DMS114 treated with DMSO at 0.1 percent for 48 hours (cell line): Measurements from ENCODE around the gene MTHFSD.
A peak's percentile ranks its signal among the peaks of the same experiment; 100 is the strongest.

Source experiments
- DNase-seq: peaks from one replicate; lab custom pipeline; 2025; ENCODE audit not compliant: unreplicated experiment; lab: John Stamatoyannopoulos, UW

The MTHFSD gene

GRCh38 chr16:86504315-86505184 is 50.5 kb downstream of the MTHFSD start:
- DNase-seq, result no peak

DNA sequence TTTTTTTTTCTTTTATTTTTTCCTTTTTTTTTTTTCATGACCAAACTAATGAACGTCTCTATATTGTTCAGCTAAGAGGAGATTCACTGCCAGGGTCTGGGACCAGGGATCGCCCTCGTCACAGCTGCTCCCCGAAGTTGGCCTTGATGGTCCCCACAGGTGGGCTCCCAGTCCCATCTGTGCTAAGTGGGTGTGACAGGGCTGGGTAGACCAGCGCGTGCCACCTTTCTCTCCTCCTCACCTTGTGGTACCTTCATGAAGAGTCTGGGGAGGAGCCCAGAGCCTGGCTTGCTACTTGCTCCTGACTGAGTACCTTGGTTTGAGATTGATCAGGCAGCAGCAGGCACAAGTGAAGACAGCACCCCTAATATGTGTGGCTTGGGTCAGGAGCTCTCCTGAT is 51.2 kb downstream of the MTHFSD start:
- no peak for DNase-seq

GRCh38 chr16:86502856-86503748 is 51.9 kb downstream of the MTHFSD start:
- no peak for DNase-seq

GRCh38 chr16:86501989-86502855 is 52.8 kb downstream of the MTHFSD start:
- DNase-seq, result no peak

DNA sequence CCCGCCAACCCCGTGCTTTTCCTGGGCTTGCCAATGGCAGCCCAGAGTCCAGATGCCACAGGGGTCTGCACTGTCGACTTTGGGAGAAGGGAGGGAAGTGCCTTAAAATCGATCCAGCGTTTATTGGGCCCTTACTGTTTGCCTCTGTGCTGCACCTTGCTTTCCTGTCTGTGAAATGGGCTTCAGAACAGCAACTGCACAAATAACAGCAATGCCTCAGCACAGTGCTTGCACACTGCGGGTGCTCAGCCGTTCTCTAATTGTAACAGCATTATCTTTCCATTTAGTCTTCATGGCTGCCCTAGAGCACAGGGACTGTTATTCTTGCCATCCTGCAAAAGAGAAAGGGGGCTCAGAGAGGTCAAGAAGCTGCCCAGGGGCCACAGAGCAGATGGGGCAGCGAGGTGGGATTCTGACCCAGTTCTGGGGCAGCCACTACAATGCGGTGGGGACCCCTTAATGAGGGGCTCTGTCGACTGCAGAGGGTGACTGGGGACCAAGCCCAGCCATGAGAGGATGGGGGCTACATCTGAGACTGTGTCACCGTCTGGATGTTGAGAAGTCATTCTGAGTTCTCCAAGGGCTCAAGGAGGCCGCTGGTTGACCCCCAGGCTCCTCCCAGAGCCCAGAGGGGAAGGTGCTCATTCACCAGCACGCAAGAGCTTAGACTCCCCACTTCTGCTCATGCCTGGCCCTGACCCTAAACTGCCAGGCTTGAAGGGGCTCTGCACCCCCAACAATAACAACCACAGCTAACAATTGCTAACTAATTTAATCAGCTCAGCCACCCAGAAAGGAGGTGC is 54.1 kb downstream of the MTHFSD start:
- no peak for DNase-seq

DNA sequence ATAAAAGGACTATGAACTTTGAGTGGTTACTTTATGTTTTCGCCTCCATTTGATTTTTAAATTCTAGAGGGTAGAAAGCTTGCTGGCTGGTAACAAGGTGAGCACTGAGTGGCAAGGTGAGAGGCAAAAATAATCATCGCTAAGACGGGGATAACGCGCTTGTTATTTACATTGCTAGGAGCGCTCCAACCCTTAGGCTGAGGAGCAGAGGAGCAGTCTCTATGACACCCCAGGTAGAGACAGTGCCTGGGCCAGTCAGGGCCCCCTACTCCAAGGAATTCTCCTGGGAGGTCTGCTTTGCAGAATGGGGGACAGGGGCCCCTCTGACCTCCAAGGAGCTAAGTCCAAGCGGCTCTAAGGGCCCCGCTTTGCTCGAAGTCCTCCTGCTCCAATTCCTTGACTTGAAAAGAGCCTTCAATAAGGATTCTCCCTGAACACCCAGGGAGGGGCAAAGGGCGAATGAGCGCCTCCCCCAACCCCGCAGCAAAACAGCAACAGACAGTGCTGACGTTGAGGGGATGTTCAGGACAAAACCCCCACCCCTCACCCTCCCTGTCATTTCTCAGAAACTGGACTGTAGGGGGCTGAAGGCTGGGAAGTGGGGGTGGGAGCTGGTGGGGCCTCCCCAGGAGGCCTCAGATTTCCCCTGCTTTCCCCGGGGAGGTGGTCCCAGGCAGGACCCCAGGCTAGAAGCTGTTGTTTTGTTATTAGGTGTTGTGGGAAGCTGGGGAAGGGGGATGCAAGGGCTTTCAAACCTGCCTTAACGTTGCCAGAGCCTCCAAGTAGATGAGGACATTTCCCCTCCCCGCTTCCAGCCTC is 54.9 kb downstream of the MTHFSD start:
- DNase-seq, result no peak

- DNase-seq, result no peak
Observed at GRCh38 chr16:86499440-86499786, 55.6 kb downstream of the MTHFSD start.

DNA sequence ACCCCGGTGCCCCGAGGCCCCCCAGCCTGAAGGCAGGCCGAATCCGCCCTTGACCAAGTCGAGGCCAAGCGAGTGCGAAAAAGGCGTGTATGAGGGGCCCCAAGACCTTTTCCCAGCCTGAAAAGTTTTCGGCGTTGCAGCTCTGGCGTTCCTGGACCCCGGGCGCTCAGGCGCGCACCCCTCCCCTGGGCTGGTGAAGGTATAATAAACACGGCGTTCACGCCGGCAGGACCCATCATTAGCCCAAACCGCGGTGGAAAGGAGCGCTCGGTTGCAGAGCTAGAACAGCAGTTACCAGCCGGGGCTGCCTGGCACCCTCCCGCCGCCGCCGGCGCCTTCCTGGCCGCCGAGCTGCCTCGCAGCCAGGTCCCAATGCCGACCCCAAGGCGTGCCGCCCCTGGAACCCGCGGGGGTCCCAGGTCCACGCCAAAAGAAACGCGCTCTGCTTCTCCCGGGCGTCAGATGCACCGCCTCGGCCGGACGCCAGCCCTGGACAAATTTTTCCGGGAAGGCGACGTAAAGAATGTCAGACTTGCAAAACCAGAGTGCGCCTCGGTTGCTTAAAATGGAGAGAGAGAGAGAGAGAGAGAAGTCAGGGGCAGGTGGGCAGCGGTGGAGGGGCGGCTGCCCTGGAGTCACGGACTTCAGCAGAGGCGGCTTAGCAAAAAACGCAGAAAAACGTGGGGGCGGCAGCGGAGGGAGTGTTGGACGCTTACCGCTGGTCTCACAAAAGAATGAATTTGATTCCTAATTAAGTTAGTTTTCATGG is 56.2 kb downstream of the MTHFSD start:
- peak; percentile 15 for DNase-seq

DNA sequence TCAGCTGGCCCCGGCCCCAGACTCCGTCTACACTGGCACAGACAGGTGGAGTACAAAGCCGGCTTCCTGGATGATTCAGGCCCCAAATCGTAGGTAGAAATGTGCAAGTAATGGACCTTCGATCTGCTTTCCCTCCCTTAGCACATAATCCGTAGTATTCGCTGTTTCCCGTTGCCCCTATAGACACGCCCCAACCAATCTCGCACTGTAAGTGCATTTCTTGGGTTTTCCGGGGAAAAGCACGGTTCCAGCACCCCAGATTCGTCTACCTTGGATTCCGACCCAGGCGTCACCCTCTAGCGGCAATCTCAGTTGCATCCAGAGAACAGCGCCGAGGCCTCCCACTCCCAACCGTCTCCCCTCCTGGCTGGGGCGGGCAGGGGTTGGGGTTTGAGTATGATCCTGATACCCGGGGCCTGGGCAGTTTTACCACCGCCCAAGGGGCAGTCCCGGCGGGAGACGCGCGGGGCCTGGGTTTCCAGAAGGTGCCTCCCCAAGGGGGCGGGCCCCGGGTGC is 56.8 kb downstream of the MTHFSD start:
- DNase-seq, result no peak

- no peak for DNase-seq
Observed at GRCh38 chr16:86497551-86498021, 57.4 kb downstream of the MTHFSD start.

DNA sequence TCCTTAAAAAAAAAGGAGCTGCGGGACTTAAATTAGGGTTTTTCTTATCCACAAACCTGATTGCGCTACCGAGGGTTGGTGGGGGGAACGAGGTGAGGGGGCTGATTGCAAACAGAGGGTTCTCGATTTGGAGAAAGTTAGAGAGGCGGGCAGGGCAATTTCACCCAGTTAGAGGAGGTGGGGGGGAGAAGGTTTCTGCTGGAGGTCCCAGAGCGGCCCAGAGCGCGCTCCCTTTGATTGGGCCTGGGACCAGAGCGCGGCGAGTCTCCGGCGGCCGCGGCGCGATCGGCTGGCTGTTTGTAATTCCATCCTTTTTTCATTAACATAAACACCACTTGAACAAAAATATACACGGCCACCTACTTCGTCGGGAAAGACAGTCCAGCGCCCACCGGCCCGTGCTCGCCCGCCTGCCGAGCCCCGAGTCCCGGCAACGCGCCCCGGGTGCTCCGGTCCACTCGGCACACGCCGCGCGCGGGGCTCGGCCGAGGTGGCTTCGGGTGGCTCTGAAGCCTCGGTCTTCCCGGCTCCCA is 58.0 kb downstream of the MTHFSD start:
- no peak for DNase-seq

DNA sequence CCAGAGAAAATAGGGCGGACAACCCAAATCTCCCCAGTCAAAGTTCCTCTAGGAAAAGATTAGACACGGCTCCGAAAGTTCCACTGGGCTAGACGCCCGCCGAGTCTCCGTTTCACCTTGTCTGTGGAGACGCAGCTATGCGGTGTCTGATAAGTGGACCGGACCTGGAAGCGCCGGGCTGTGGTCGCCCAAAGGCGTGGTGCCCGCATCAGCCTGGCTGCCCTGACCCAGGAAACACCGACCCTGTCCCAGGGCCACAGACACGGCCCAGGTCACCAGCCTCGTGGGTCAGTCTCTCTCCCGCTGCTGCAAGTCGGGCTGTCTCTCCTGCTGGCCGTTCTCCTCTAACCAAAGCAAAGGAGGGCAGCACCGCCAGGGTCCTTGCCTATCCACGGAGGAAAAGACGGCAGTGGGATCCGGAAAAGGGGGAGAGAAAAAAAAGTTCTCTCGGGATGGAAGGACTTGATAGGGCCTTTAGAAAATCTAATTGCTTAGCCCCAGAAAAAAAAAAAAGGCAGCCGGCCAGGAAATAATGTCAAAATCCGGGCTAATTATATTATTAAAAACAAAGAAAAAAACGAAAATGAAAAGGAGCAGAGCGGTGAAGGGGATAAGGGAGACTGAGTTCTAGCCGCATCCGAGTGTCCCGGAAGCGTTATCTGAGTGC is 58.6 kb downstream of the MTHFSD start:
- no peak for DNase-seq

- DNase-seq, result no peak
Observed at GRCh38 chr16:86495756-86496261, 59.2 kb downstream of the MTHFSD start.

DNA sequence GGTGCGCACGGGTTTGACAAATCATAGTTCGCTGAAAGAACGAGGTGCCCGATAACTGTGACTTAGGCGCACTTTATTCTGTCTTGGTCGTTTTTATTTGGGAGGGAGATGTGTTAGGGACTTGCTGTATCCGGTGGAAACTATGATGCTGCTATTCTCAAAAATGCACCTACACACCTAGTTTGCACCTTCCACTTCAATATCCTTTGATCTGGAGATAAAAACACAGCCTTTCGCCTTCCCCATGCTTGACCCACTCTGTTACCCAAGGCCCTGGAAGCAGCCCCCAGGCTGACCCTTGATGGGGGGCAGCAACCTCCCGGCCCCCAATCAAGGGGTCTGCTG is 59.7 kb downstream of the MTHFSD start:
- no peak for DNase-seq

DNA sequence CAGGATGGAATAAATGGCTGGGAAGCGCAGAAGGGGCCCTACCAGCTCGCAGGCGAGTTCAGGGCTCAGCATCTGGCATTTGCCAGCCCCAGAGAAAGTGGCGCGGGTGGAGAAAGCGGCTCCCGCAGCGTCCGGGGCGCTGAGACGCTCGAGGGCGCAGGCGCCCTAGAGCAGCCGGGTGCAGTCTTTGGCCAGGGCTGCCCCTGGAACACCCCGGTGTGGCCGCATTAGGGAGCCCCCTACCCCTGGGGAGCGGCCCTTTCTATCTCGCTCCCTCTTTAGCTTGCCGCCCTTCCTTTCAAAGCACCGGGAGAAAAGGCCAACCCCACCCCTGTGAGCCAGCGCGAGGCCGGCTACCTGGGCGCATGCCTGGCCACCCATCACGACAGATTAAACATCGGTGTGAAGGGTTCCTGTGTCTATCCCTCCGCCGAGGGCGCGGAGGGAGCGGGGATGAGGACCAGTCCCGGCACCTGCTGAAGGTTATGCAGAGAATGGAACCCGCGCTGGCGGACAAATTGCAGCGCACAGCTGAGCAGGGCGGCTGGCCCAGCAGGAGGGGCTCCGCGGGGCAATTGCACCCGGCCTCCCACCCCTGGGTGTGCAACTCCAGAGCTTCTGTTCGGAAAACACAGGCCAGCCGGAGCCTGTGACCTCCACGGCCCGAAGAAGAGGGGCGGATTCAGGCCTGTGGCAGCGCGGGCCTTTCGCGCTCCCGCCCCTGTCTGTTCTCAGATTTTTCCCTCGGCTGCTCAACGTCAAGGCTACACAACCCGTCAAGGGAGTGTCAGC is 60.3 kb downstream of the MTHFSD start:
- DNase-seq, result no peak

DNA sequence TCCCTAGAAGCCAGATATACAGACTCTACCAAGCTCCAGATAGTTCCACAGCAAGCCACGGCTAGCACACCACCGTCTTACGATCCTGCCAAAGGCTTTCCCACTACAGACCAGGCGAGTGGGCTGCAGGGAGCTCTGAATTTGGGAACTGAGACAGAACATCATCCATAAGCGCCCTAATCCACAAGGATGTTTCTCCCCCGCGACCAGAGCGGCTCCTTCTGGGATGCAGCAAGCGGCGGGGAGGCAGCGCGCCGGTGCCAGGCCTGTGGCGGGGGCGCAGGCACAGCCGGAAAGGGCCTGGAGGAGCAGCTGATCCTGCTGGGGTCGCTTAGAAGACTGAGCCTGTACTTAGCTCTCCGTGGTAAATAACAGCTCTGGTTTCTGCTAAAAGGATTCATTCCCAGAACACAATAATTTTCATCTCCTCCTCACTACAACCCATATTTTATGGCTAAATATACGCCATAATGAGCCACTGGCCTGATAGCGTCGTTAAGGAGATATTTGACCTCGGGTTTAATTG is 60.9 kb downstream of the MTHFSD start:
- DNase-seq, result no peak
